ENCODE data around the gene ADGRA1.

- no peak for TF ChIP-seq CTCF (IDR thresholded peaks at IDR 0.05)
- no peak for TF ChIP-seq EP300 (IDR thresholded peaks at IDR 0.05)
Observed at GRCh38 chr10:133129071-133129858, 41.5 kb downstream of the ADGRA1 start.
